HL-60 (cell line): Measurements from ENCODE around the gene SHISA6.

ENCODE experiments used
- DNase-seq, 2 experiments: peaks; one replicate each; pipeline ENCODE4 v3.0.0-alpha.2; 2010 to 2020; ENCODE audit warnings: low read depth in 1 of 2, low spot score in 1 of 2
- H3K27ac ChIP-seq: fragments of 250-450 bp; sonication (Bioruptor Pico); replicated peaks from 2 replicates; pipeline ENCODE4 v1.5.1; 2020; ENCODE audit warnings: mild to moderate bottlenecking, moderate library complexity
- H3K27me3 ChIP-seq: fragments of 250-450 bp; sonication (Bioruptor Pico); 2 replicates; pipeline ENCODE4 v1.5.1; 2021; ENCODE audit warnings: mild to moderate bottlenecking, moderate library complexity; ENCODE audit not compliant: insufficient read depth, poor library complexity, severe bottlenecking
- H3K4me3 ChIP-seq: replicated peaks from 2 replicates; pipeline ENCODE4 v1.5.1; 2011; ENCODE audit warnings: mild to moderate bottlenecking, control low read depth, low read length; ENCODE audit not compliant: insufficient read depth
- CTCF ChIP-seq: IDR thresholded peaks from one replicate; pipeline ENCODE4 v1.5.1; 2011; ENCODE audit warnings: low read length, control low read depth, inconsistent platforms; ENCODE audit not compliant: insufficient read depth
- GABPA ChIP-seq: IDR thresholded peaks from 2 replicates; pipeline ENCODE4 v1.6.1; 2012; ENCODE audit warnings: low read depth
- POLR2AphosphoS5 ChIP-seq: IDR thresholded peaks from 2 replicates; pipeline ENCODE4 v1.6.1; 2012; ENCODE audit warnings: low read depth
- SPI1 ChIP-seq: IDR thresholded peaks from 2 replicates; pipeline ENCODE4 v1.6.1; 2012; ENCODE audit warnings: low read depth, mild to moderate bottlenecking, borderline replicate concordance
- TF ChIP-seq, protein P1 (sequence below): IDR thresholded peaks from 2 replicates; pipeline ENCODE4 v1.6.1; 2012; ENCODE audit warnings: low read depth; ENCODE audit not compliant: insufficient replicate concordance

The SHISA6 gene

DNA sequence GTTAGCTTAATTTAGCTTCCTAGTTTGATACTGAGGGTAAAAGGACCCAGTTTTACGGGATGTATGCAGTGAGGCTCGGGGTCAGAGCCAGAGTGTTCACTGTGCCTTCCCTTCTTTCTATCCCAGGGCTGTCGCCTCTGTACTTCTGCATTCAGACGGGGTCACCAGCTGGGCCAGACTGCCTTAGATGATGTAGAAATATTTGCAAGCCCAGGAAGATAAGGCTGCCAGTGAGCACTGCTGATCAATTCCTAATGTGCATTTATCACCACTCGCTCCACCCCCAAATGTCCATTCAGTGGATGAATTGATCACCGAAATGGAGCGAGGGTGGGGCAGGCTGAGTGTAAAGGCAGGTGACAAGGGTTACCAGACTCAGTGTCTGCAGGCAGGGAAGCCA is 9.1 kb downstream of the SHISA6 start:
- TF ChIP-seq GABPA (no peak), SPI1 (no peak), POLR2AphosphoS5 (no peak), CTCF (no peak)
- TF ChIP-seq, protein P1, sequence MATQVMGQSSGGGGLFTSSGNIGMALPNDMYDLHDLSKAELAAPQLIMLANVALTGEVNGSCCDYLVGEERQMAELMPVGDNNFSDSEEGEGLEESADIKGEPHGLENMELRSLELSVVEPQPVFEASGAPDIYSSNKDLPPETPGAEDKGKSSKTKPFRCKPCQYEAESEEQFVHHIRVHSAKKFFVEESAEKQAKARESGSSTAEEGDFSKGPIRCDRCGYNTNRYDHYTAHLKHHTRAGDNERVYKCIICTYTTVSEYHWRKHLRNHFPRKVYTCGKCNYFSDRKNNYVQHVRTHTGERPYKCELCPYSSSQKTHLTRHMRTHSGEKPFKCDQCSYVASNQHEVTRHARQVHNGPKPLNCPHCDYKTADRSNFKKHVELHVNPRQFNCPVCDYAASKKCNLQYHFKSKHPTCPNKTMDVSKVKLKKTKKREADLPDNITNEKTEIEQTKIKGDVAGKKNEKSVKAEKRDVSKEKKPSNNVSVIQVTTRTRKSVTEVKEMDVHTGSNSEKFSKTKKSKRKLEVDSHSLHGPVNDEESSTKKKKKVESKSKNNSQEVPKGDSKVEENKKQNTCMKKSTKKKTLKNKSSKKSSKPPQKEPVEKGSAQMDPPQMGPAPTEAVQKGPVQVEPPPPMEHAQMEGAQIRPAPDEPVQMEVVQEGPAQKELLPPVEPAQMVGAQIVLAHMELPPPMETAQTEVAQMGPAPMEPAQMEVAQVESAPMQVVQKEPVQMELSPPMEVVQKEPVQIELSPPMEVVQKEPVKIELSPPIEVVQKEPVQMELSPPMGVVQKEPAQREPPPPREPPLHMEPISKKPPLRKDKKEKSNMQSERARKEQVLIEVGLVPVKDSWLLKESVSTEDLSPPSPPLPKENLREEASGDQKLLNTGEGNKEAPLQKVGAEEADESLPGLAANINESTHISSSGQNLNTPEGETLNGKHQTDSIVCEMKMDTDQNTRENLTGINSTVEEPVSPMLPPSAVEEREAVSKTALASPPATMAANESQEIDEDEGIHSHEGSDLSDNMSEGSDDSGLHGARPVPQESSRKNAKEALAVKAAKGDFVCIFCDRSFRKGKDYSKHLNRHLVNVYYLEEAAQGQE, result no peak
- no peak overlapping the region for H3K27ac ChIP-seq
- no peak for DNase-seq
- no peak overlapping the region for H3K4me3 ChIP-seq
- no peaks in the 10 kb centered on the region for H3K27me3 ChIP-seq

DNA sequence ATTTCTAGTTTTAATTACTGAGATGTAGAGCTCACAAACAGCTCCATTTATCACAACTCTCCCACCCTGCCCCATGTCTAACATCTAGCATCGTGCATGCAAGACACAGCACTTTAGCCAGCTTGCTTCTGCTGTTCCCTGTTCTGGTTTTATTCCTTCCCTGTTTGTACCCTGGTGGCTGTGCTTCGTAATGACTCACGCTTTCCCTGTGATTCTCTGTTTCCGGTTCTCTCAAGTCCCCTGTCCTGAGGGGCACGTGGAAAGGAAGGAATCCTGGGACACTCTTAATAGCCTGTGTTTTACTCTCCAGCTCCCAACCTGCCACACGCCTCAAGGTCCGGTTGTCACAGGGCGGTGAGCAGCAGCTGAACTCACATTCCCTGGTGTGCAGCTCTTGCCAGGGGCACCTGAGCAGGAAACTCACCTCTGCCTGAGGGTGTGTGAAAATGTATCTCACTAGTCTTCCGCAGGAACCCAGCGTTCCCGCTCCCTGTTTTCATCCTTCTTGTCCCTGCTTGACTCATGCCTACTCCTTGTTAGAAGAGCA is 10.6 kb downstream of the SHISA6 start:
- Histone ChIP-seq H3K27me3 (no peaks in the 10 kb centered on the region), H3K4me3 (no peak overlapping the region), H3K27ac (no peak overlapping the region)
- DNase-seq, result no peak
- no peak for TF ChIP-seq SPI1
- TF ChIP-seq GABPA, result no peak
- TF ChIP-seq, protein P1, result no peak
- no peak for TF ChIP-seq POLR2AphosphoS5
- no peak for TF ChIP-seq CTCF

GRCh38 chr17:11252146-11252545 is 11.1 kb downstream of the SHISA6 start:
- Histone ChIP-seq H3K27ac (no peak overlapping the region), H3K27me3 (no peaks in the 10 kb centered on the region), H3K4me3 (no peak overlapping the region)
- TF ChIP-seq POLR2AphosphoS5 (no peak), CTCF (no peak), SPI1 (no peak), GABPA (no peak)
- TF ChIP-seq, protein P1, result no peak
- DNase-seq, result no peak
